ENCODE measurements around the gene OXA1L. TPM values are rescaled to one million over a fixed set of nuclear protein-coding genes. Genes with fewer than 3 reads are reported as not detected.

Gene OXA1L
- polyA plus RNA-seq, 3 donors = 61.2 to 264 (median 86.9) TPM

GRCh38 chr14:22780941-22781300 is 14.4 kb downstream of the OXA1L start:
- no peak for DNase-seq
- H3K27ac ChIP-seq (ENCODE audit: low read depth in 1 of 2, low read length in 2 of 2) = peak overlapping the region; percentile 21 to 66
- H3K27me3 Mint-ChIP-seq (ENCODE audit: low read depth in 3 of 3) = peaks cover 0 to 1% (median 0%) of the 10 kb centered on the region in 3 donors
- no peaks in the 10 kb centered on the region for H3K27me3 ChIP-seq (ENCODE audit: control insufficient read depth in 2 of 2, insufficient read depth in 2 of 2, low read length in 2 of 2)
- TF ChIP-seq CTCF (IDR thresholded peaks at IDR 0.05) = no peak
- H3K4me3 Mint-ChIP-seq = no peak overlapping the region
- H3K9ac ChIP-seq (ENCODE audit: insufficient read depth, low read length, poor library complexity, severe bottlenecking) = no peak overlapping the region
- no peak overlapping the region for H3K4me3 ChIP-seq (replicated peaks in 1 of 3; ENCODE audit: low read depth in 2 of 3, low read length in 3 of 3)
- H4K20me1 ChIP-seq (ENCODE audit: insufficient read depth, low read length) = peaks cover 68% of the 10 kb centered on the region
- no peaks in the 10 kb centered on the region for H3K9me3 ChIP-seq (replicated peaks in 1 of 2; ENCODE audit: control insufficient read depth in 1 of 2, insufficient read depth in 1 of 2, low read length in 2 of 2)
- H3K9me3 Mint-ChIP-seq = no peaks in the 10 kb centered on the region
- peaks cover 37 to 55% of the 10 kb centered on the region in 2 donors for H3K36me3 ChIP-seq (replicated peaks in 1 of 2; ENCODE audit: control insufficient read depth in 1 of 2, insufficient read depth in 2 of 2, low read length in 2 of 2)
- H3K36me3 Mint-ChIP-seq = peaks cover 55 to 81% of the 10 kb centered on the region in 2 donors
- peaks cover 59% of the 10 kb centered on the region for H3K4me1 Mint-ChIP-seq
- H3K27ac Mint-ChIP-seq = peak overlapping the region; percentile 47 to 89 (median 80)
- intact Hi-C loops (cut with micrococcal nuclease) = no loop called here
- H3K79me2 ChIP-seq (ENCODE audit: insufficient read depth, low read length) = peaks cover 70% of the 10 kb centered on the region
- no peak overlapping the region for H3K4me2 ChIP-seq (replicated peaks; ENCODE audit: extremely low read depth, low read length, poor library complexity, severe bottlenecking)
- WGBS (ENCODE audit: insufficient coverage) = 70% methylated on average over 3 of the region's 5 CpGs
- peaks cover 44 to 54% of the 10 kb centered on the region in 2 donors for H3K4me1 ChIP-seq (ENCODE audit: control insufficient read depth in 1 of 2, insufficient read depth in 2 of 2, low read length in 2 of 2)
- H2AFZ ChIP-seq (ENCODE audit: insufficient read depth, low read depth, low read length, poor library complexity, severe bottlenecking) = no peak overlapping the region

DNA sequence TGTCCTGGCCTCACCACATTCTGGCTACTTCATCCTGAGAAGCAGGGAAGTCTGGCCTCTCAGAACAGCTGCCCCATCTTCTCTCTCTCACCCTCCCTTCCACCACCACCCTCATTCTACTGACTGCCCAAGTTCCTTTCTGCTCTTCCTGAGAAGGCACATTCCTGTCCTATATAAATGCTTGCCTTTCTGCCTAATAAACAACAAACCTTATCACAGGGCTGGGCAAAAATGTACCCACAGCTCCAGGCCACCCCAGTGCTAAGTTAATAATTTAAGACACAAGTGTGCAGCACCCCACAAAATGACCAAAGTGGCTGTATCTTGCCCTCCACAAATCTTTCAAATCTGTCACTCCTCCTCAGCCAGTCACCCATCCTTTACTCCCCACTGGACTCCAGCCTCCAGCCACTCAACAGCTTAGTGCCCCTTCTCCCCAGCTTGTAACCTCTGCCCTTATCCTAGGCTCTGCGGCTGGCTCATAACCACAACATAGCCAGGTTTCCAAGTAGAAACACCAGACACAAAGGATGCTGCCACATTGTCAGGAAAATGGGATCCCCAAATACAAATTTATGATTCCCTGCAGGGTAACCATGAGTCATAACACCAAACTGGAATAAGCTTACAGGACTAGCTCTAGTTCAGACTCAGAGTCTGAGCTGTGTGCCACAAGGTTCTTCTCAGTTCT is 15.0 kb downstream of the OXA1L start:
- Mint-ChIP-seq H3K4me3 (peak overlapping the region in 1 of 2 donors; percentile 37), H3K27me3 (ENCODE audit: low read depth in 3 of 3) (peaks cover 0 to 1% (median 0%) of the 10 kb centered on the region in 3 donors), H3K27ac (peak overlapping the region in 6 of 7 donors; percentile 47 to 89 (median 82)), H3K4me1 (peaks cover 62% of the 10 kb centered on the region), H3K9me3 (no peaks in the 10 kb centered on the region), H3K36me3 (peaks cover 53 to 81% of the 10 kb centered on the region in 2 donors)
- Histone ChIP-seq H3K4me1 (ENCODE audit: control insufficient read depth in 1 of 2, insufficient read depth in 2 of 2, low read length in 2 of 2) (peaks cover 44 to 54% of the 10 kb centered on the region in 2 donors), H3K27ac (ENCODE audit: low read depth in 1 of 2, low read length in 2 of 2) (peak overlapping the region; percentile 21 to 66), H3K36me3 (replicated peaks in 1 of 2; ENCODE audit: control insufficient read depth in 1 of 2, insufficient read depth in 2 of 2, low read length in 2 of 2) (peaks cover 32 to 51% of the 10 kb centered on the region in 2 donors), H2AFZ (ENCODE audit: insufficient read depth, low read depth, low read length, poor library complexity, severe bottlenecking) (no peak overlapping the region), H4K20me1 (ENCODE audit: insufficient read depth, low read length) (peaks cover 63% of the 10 kb centered on the region), H3K4me3 (replicated peaks in 1 of 3; ENCODE audit: low read depth in 2 of 3, low read length in 3 of 3) (no peak overlapping the region), H3K79me2 (ENCODE audit: insufficient read depth, low read length) (peaks cover 75% of the 10 kb centered on the region), H3K9me3 (replicated peaks in 1 of 2; ENCODE audit: control insufficient read depth in 1 of 2, insufficient read depth in 1 of 2, low read length in 2 of 2) (no peaks in the 10 kb centered on the region), H3K27me3 (ENCODE audit: control insufficient read depth in 2 of 2, insufficient read depth in 2 of 2, low read length in 2 of 2) (no peaks in the 10 kb centered on the region), H3K9ac (ENCODE audit: insufficient read depth, low read length, poor library complexity, severe bottlenecking) (no peak overlapping the region), H3K4me2 (replicated peaks; ENCODE audit: extremely low read depth, low read length, poor library complexity, severe bottlenecking) (no peak overlapping the region)
- intact Hi-C loops (cut with micrococcal nuclease) = no loop called here
- WGBS (ENCODE audit: insufficient coverage) = 0% methylated on average over 1 of the region's 1 CpG
- DNase-seq = no peak
- TF ChIP-seq CTCF (IDR thresholded peaks at IDR 0.05) = no peak
